SK-MEL-5 (cell line): Measurements from ENCODE around the gene ABITRAM. TPM values are rescaled to one million over a fixed set of nuclear protein-coding genes. Genes with fewer than 3 reads are reported as not detected.
A peak's percentile ranks its signal among the peaks of the same experiment; 100 is the strongest.
"Not testable (repeated sequence)": the region's sequence is repeated elsewhere in the genome, so short reads cannot be mapped to it uniquely, and the experiment has no call there.

Source experiments
- DNase-seq: peaks from one replicate; pipeline ENCODE4 v3.0.0-alpha.2; 2016; ENCODE audit warnings: low read depth, low spot score
- in situ Hi-C: cut with HindIII; loops from 2 replicates; pipeline ENCODE4 v1.10.0; 2016; ENCODE audit warnings: low sequenced_read_pairs, high pct_unique_total_duplicates, low pct_unique_long_range_greater_than_20kb
- total RNA-seq: library from RNA; depleted of rRNA; stranded (reverse); fragments of >200 nt; shearing (Covaris generic); gene quantifications from 2 replicates; pipeline ENCODE4 v1.2.3, GENCODE V29; 2014

The ABITRAM gene
- total RNA-seq, 1 experiment from 2014 or later, result 11.8 TPM

DNA sequence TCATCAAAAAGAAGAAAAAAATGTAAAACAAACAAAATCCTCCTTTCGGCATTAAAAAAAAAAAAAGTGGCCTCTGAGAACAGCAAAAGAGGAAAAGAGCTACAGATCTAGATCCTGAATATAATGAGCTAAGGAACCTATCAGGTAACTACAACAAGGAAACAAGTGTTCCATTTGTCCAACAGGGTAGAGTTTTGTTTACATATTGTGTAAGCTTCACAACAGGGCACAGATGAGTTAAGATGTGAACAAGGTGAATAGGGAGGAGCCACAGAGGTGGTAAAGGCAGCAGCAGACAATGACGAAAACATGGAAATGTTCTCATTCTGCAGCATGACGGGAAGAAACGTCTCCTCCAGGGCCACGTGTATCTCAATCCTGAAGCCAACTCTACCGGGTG, 14.7 kb upstream of the ABITRAM start:
- no peak for DNase-seq
- in situ Hi-C loops, result no loop called here

GRCh38 chr9:108920401-108920800, 13.8 kb upstream of the ABITRAM start:
- DNase-seq, in situ Hi-C loops: not testable (repeated sequence)

DNA sequence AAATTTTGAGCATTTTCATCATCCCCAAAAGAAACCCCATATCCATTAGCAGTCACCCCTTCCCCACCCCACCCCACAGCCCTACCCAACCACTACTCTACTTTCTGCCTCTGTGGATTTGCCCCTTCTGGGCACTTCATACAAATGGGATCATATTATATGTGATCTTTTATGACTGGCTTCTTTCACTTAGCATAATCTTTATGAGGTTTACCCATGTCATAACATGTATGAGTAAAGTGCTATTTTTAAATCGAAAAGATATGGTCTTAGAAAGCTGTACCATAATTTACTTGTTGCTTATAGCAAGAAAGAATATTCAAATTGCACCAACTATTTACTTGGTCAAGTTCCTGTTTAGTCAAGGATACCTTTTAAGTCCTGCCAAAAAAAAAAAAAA, 13.0 kb upstream of the ABITRAM start:
- in situ Hi-C loops, result no loop called here
- DNase-seq, result no peak

GRCh38 chr9:108924466-108924865, 9.7 kb upstream of the ABITRAM start:
- in situ Hi-C loops, result no loop called here
- no peak for DNase-seq

GRCh38 chr9:108928386-108928785, 5.8 kb upstream of the ABITRAM start:
- in situ Hi-C loops, result no loop called here
- DNase-seq, result no peak

DNA sequence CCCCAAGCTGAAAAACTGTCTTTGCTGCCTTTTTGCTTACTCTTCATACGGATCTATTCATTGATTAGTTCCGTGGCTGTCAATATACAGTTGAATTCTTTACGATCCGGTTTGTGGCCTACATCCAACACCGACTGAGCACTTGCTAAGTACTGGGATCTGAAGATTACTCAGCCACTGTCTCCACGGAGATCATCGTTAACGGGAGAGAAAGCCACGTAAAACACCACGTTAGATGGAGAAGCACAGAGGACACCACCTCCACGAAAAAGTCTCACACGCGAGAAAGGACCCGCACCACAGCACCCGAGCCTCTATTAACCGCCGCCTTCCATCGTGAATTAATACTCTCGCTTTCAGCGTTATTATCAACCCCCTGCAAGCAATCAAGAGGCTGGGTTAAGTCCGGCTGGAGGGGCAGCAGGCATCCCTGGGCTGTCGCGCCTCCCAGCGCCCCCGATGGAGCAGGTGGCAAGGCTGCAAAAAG, 926 bp upstream of the ABITRAM start:
- in situ Hi-C loops, result no loop called here
- no peak for DNase-seq

DNA sequence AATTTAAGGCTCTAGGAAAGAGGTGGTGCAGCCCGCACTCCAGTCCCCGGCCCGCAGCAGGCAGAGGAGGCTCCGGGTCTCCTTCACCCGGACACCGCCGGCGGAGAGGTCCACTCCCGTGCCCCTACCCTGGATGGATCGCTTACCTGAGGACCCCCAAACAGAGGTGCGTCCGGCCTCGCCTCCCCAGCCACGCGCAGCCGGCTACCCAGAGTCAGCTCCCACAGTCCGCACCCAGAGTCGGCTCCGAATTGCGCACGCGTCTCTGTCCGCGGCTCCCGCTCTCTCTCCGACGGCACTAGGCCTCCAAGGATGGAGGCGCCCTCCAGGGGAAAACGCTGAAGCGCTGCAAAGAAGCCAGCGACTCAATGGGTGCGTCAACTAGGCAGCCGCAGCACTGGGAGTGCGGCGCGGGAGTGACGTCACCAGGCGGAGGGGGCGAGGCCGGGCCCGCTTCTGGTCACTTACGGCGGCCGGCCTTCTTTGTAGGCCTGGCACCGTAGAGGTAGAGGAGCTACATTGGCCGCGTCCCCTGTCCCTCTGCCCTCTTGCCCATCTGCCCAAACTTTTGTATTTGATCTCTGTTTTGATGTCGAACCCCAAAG, 380 bp upstream of the ABITRAM start, which contains the start of gene ELP1:
Gene ELP1, minus strand, starts transcription at position 407 of the 605 bp plus-strand sequence. CDS start 2,978 bp downstream, outside the sequence.
- DNase-seq, result peak; percentile 92
- in situ Hi-C loops, result no loop called here

GRCh38 chr9:108937561-108938305, 3.5 kb downstream of the ABITRAM start:
- in situ Hi-C loops, result no loop called here
- no peak for DNase-seq

DNA sequence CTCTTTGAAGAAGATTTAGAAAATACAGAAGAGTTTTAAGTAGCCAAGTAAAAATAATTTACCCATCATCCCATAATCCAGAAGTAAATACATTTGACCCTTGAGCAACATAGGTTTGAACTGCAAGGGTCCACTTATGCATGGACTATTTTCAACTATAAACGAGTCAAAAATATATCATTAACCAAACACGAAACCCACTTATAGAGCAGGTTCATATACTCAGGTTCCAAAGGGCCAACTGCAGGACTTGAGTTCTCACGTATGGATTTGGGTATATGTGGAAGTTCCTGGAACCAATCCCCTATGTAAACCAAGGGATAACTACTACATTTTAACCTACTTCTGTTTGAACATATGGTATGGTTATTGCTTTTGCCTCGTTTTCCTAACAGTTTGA, 5.8 kb downstream of the ABITRAM start:
- DNase-seq, result no peak
- in situ Hi-C loops, result no loop called here

DNA sequence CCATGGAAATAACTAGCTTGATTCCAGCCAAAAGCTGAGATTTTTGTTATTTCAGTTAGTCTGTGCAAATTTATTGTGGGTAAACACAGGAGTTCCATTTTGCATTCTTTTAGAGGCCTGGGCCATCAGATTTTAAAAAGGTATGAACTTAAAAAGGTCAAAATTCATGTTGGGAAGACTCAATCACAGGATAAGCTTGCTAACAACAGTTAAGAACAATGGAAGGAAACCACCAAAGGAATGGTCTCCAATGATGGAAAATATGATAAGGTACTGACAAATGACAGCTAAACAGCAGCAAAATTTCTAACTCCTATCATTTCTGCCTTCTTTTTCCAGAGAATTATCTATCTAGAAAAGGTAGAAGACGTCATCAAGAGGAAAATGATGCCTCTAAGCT, 16.0 kb downstream of the ABITRAM start:
- DNase-seq, result no peak
- in situ Hi-C loops, result no loop called here

DNA sequence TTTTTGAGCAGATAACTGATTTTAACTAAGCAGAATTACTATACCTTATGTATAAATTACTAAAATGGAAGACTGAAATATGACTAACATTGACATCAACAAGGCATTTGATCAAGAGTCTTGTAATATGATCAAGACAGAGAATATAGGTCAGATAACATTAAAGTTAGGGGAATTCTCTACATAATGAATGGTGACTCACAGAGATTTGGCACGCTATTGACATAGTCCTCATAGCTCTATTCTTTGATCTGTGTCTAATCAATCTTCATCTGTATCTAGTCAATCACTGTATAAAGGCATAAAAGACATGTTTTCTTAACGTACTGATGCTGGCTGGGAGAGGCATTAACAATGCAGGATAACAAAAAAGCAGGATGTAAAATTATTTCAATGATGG, 17.4 kb downstream of the ABITRAM start:
- DNase-seq, result no peak
- in situ Hi-C loops, result no loop called here

DNA sequence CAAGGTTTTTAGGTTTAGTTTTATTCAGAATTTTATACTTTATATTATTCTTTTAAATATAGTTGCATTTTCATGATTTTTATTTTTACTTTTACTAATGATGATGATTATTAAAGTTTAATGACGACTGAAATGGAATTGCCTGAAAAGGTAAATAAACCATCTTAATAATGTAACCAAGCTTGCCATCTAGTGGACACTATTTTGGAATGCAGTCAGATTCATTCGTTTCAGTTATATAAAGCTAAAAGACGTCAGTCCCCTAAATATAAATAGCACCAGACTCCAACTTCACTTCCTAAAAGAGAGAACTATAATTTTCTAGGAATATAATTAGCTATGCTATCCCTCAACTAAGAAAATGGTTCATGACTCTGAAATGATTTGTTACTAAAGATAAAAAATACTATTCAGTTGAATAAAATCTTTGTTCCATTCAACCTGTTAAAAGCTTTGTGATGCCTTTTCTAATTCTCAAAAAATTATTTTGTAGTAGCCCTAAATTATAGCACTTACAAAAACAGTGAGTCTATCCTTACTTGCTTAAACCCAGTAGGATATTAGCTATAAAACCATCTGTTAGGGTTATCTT, 19.9 kb downstream of the ABITRAM start:
- peak; percentile 72 for DNase-seq

DNA sequence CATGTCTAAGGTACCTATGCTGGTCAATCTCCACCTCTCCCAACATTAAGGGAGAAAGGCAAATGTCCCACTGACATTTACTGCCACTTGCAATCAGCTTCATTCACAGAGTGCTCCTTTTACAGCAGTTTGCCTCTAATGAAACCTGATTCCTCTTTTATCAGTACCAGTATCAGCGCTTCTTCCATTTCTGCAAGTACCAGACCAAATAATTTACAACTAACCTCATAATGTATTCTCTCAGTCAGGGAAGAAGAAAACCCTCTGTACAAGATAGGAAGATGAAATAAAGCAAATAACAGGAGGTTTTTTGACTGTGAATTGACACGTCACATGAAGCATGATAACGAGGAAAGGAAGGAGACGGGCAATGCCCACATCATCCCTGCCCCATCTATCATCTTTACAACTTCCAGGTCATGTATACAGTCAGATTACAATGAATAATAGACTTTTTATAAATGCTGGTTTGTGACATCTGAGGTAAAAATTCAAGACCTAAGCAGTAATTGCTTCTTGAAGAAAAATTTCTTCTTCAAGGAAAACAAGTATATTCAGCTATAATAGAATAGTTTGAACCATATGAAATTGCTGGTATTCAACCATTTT, 21.9 kb downstream of the ABITRAM start:
- in situ Hi-C loops, result no loop called here
- peak; percentile 26 for DNase-seq

More for the DNA sequence above, 19.9 kb downstream of the ABITRAM start:
- in situ Hi-C loops, result no loop called here

DNA sequence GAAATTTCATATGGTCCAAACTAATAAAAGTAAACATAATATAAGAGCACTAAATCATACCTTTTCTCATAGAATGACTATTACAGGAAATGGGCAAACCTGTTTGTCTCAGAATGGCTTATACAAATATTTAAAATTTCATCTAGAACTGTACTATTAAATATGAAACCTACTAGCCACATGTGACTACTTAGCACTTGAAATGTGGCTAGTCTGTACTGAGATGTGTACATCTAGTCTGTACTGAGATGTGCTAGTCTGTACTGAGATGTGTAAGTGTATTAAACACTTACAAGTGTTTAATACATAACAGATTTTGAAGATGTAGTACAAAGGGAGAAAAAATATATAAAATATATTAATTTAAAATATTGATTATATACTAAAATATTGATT, 22.4 kb downstream of the ABITRAM start:
- no peak for DNase-seq
- in situ Hi-C loops, result no loop called here

DNA sequence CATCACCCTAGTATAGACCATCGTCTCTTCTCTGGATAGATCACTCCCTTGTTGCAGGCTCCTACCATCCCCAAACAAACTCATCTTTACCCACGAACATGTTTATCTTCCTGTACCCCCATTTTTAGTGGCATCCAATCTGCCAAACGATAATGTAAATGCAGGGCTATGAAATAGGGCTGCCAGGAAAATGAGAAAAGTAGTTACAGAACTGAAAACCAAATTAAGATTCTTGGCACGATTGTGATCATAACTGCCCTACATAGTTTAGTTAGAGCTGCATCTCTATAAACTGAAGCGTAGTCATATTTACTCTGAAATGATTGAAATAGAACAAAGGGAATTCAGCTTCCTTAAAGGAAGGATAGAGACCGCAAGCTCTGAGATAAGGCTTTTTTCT, 26.1 kb downstream of the ABITRAM start:
- in situ Hi-C loops, result no loop called here
- no peak for DNase-seq

- in situ Hi-C loops, result no loop called here
- DNase-seq, result no peak
Observed at GRCh38 chr9:108961151-108961550, 27.0 kb downstream of the ABITRAM start.

GRCh38 chr9:108963459-108964143, 29.4 kb downstream of the ABITRAM start:
- peak; percentile 10 for DNase-seq
- in situ Hi-C loops, result no loop called here

GRCh38 chr9:108967916-108968315, 33.7 kb downstream of the ABITRAM start:
- in situ Hi-C loops, result no loop called here
- DNase-seq, result no peak
